HCT116 (cell line): ENCODE data around the gene VEGFA.

Experiments
- EZH2 ChIP-seq: fragments of 200-600 bp; sonication (generic); IDR thresholded peaks from 2 replicates; pipeline ENCODE4 v1.6.1; 2017; ENCODE audit warnings: antibody characterized with exemption, mixed run types
- JUND ChIP-seq: IDR thresholded peaks from 2 replicates; pipeline ENCODE4 v1.6.1; 2012
- POLR2A ChIP-seq: IDR thresholded peaks from 2 replicates; pipeline ENCODE4 v1.7.0; 2011; ENCODE audit warnings: borderline replicate concordance; ENCODE audit not compliant: insufficient read depth, insufficient read length; ENCODE audit errors: extremely low read depth
- TF ChIP-seq, protein P1 (sequence below), 3 experiments: fragments of 200-600 bp in 1 of 3; sonication (generic) in 1 of 3; IDR thresholded peaks in 2 of 3; conservative IDR thresholded peaks in 1 of 3; 2 replicates each; pipeline ENCODE4 v1.5.1; 2012 to 2017; ENCODE audit warnings: low read depth in 2 of 3, low read length in 2 of 3, antibody characterized with exemption in 1 of 3, borderline replicate concordance in 1 of 3, control low read depth in 1 of 3, mild to moderate bottlenecking in 1 of 3, mixed read lengths in 1 of 3, mixed run types in 1 of 3, moderate library complexity in 1 of 3; ENCODE audit not compliant: insufficient read depth in 1 of 3

DNA sequence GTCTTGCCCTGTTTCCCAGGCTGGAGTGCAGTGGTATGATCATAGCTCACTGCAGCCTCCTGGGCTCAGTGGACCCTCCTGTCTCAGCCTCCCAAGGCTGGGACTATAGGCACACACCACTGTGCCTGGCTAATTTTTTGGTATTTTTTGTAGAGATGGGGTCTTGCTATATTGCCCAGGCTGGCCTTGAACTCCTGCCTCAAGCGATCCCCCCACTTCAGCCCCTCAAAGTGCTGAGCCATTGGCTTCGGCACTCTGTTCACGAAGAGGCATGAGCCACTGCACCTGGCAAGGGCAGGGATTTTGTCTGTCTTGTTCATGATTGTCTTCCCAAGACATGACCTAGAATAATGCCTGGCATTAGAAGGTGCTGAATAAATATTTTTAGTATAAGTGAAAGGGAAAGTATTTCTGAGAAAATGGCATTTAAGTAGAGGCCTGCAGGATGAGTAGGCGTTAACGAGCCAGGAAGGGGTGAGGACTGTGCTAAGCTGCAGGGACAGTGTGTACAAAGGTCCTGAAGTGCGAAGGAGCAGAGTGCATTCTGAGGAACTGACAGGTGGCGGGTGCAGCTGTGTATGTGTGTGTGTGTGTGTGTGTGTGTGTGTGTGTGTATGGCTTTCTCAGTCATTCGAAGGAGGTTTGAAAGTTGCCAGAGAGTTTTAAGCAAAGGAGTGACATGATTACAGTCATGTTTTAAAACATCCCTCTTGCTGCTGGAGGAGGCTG is 43.0 kb downstream of the VEGFA start:
- TF ChIP-seq, protein P1, sequence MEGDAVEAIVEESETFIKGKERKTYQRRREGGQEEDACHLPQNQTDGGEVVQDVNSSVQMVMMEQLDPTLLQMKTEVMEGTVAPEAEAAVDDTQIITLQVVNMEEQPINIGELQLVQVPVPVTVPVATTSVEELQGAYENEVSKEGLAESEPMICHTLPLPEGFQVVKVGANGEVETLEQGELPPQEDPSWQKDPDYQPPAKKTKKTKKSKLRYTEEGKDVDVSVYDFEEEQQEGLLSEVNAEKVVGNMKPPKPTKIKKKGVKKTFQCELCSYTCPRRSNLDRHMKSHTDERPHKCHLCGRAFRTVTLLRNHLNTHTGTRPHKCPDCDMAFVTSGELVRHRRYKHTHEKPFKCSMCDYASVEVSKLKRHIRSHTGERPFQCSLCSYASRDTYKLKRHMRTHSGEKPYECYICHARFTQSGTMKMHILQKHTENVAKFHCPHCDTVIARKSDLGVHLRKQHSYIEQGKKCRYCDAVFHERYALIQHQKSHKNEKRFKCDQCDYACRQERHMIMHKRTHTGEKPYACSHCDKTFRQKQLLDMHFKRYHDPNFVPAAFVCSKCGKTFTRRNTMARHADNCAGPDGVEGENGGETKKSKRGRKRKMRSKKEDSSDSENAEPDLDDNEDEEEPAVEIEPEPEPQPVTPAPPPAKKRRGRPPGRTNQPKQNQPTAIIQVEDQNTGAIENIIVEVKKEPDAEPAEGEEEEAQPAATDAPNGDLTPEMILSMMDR (IDR thresholded peaks at IDR 0.05 in 2 of 3, conservative IDR thresholded peaks at IDR 0.05 in 1 of 3; ENCODE audit: borderline replicate concordance in 1 of 3, insufficient read depth in 1 of 3, low read depth in 2 of 3, low read length in 2 of 3): no peak
- TF ChIP-seq EZH2 (no peak), POLR2A (no peak), JUND (no peak)
